ENCODE measurements around the gene ALG6. TPM values are rescaled to one million over a fixed set of nuclear protein-coding genes. Genes with fewer than 3 reads are reported as not detected.

Gene ALG6
- total RNA-seq, 1 donor from 2014 or later, result 8.4 TPM

- no peaks in the 10 kb centered on the region for H3K9me3 Mint-ChIP-seq (ENCODE audit: unreplicated experiment)
- no peaks in the 10 kb centered on the region for H3K4me1 Mint-ChIP-seq (ENCODE audit: low read depth, unreplicated experiment)
- no peaks in the 10 kb centered on the region for H3K27me3 Mint-ChIP-seq (ENCODE audit: unreplicated experiment)
- no peak for DNase-seq
- H3K36me3 Mint-ChIP-seq (ENCODE audit: unreplicated experiment), result no peaks in the 10 kb centered on the region
- H3K27ac Mint-ChIP-seq (ENCODE audit: unreplicated experiment), result no peak overlapping the region
- TF ChIP-seq, protein P1, sequence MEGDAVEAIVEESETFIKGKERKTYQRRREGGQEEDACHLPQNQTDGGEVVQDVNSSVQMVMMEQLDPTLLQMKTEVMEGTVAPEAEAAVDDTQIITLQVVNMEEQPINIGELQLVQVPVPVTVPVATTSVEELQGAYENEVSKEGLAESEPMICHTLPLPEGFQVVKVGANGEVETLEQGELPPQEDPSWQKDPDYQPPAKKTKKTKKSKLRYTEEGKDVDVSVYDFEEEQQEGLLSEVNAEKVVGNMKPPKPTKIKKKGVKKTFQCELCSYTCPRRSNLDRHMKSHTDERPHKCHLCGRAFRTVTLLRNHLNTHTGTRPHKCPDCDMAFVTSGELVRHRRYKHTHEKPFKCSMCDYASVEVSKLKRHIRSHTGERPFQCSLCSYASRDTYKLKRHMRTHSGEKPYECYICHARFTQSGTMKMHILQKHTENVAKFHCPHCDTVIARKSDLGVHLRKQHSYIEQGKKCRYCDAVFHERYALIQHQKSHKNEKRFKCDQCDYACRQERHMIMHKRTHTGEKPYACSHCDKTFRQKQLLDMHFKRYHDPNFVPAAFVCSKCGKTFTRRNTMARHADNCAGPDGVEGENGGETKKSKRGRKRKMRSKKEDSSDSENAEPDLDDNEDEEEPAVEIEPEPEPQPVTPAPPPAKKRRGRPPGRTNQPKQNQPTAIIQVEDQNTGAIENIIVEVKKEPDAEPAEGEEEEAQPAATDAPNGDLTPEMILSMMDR (IDR thresholded peaks at IDR 0.05; ENCODE audit: partially characterized antibody, unreplicated experiment), result no peak
- no peak overlapping the region for H3K4me3 Mint-ChIP-seq (ENCODE audit: unreplicated experiment)
These were observed 56.2 kb downstream of the ALG6 start for GRCh38 chr1:63423649-63424048.

GRCh38 chr1:63428815-63429214 is 61.4 kb downstream of the ALG6 start:
- Mint-ChIP-seq H3K4me3 (ENCODE audit: unreplicated experiment) (no peak overlapping the region), H3K4me1 (ENCODE audit: low read depth, unreplicated experiment) (no peaks in the 10 kb centered on the region), H3K9me3 (ENCODE audit: unreplicated experiment) (peaks cover 4% of the 10 kb centered on the region), H3K27ac (ENCODE audit: unreplicated experiment) (no peak overlapping the region), H3K36me3 (ENCODE audit: unreplicated experiment) (peaks cover 7% of the 10 kb centered on the region), H3K27me3 (ENCODE audit: unreplicated experiment) (no peaks in the 10 kb centered on the region)
- no peak for DNase-seq
- TF ChIP-seq, protein P1 (IDR thresholded peaks at IDR 0.05; ENCODE audit: partially characterized antibody, unreplicated experiment), result no peak

GRCh38 chr1:63429281-63429680 is 61.9 kb downstream of the ALG6 start:
- no peak for DNase-seq
- H3K4me3 Mint-ChIP-seq (ENCODE audit: unreplicated experiment), result no peak overlapping the region
- H3K4me1 Mint-ChIP-seq (ENCODE audit: low read depth, unreplicated experiment), result no peaks in the 10 kb centered on the region
- peaks cover 4% of the 10 kb centered on the region for H3K9me3 Mint-ChIP-seq (ENCODE audit: unreplicated experiment)
- TF ChIP-seq, protein P1 (IDR thresholded peaks at IDR 0.05; ENCODE audit: partially characterized antibody, unreplicated experiment), result no peak
- no peak overlapping the region for H3K27ac Mint-ChIP-seq (ENCODE audit: unreplicated experiment)
- H3K27me3 Mint-ChIP-seq (ENCODE audit: unreplicated experiment), result no peaks in the 10 kb centered on the region
- H3K36me3 Mint-ChIP-seq (ENCODE audit: unreplicated experiment), result peaks cover 7% of the 10 kb centered on the region

DNA sequence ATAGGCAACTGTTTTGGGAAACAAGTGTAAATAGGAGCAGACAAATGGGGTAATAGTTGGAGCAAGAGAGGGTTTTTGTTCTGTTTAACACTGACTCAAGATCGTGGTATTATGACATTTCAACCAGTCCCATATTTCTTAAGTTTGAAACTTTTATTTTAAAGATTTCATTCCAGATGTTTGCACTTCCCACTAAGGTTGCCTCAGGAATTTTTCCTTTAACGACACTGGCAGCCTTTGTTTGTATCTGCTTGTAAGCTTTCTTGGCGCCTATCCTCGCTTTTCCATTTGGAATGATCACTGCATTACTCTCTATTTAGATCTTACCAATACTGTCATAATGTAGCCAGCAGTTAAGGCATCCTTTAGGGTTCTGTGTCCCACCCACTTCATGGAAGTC is 67.7 kb downstream of the ALG6 start:
- no peak overlapping the region for H3K4me3 Mint-ChIP-seq (ENCODE audit: unreplicated experiment)
- TF ChIP-seq, protein P1 (IDR thresholded peaks at IDR 0.05; ENCODE audit: partially characterized antibody, unreplicated experiment), result no peak
- no peaks in the 10 kb centered on the region for H3K4me1 Mint-ChIP-seq (ENCODE audit: low read depth, unreplicated experiment)
- H3K27ac Mint-ChIP-seq (ENCODE audit: unreplicated experiment), result no peak overlapping the region
- H3K27me3 Mint-ChIP-seq (ENCODE audit: unreplicated experiment), result no peaks in the 10 kb centered on the region
- no peak for DNase-seq
- peaks cover 2% of the 10 kb centered on the region for H3K9me3 Mint-ChIP-seq (ENCODE audit: unreplicated experiment)
- no peaks in the 10 kb centered on the region for H3K36me3 Mint-ChIP-seq (ENCODE audit: unreplicated experiment)

GRCh38 chr1:63442141-63442475 is 74.7 kb downstream of the ALG6 start:
- Mint-ChIP-seq H3K36me3 (ENCODE audit: unreplicated experiment) (no peaks in the 10 kb centered on the region), H3K27me3 (ENCODE audit: unreplicated experiment) (no peaks in the 10 kb centered on the region), H3K4me3 (ENCODE audit: unreplicated experiment) (no peak overlapping the region), H3K9me3 (ENCODE audit: unreplicated experiment) (no peaks in the 10 kb centered on the region), H3K27ac (ENCODE audit: unreplicated experiment) (no peak overlapping the region), H3K4me1 (ENCODE audit: low read depth, unreplicated experiment) (no peaks in the 10 kb centered on the region)
- no peak for DNase-seq
- TF ChIP-seq, protein P1 (IDR thresholded peaks at IDR 0.05; ENCODE audit: partially characterized antibody, unreplicated experiment), result no peak

Measured in glutamatergic neuron (in vitro differentiated cells).